ENCODE results near the gene MLANA. TPM values are rescaled to one million over a fixed set of nuclear protein-coding genes. Genes with fewer than 3 reads are reported as not detected.
"Not testable (repeated sequence)": the region's sequence is repeated elsewhere in the genome, so short reads cannot be mapped to it uniquely, and the experiment has no call there.

MLANA gene
- total and polyA plus RNA-seq, 2 donors, result not detected

DNA sequence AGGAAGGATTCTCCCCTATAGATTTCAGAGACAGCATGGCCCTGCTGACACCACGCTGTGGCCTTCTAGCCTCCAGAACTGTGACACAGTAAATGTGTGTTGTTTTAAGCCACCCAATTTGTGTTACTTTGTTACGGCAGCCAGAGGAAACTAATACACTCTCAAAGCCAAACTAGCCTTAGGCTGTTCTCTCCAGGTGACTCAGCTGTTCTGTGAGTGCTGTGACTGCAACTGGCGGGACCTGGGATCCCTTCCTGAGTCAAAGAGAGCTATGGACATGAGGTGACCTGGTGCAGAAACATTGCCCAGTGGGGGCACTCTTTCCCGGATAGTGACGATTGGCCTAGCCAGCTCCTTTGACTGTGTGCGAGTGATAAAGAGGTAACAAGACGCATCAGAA is 14.0 kb upstream of the MLANA start:
- 87% methylated on average over 7 of the region's 7 CpGs for WGBS

GRCh38 chr9:5879419-5880181 is 11.1 kb upstream of the MLANA start:
- no peaks in the 10 kb centered on the region for H3K4me1 ChIP-seq (ENCODE audit: insufficient read depth)
- DNase-seq (ENCODE audit: extremely low spot score), result no peak
- WGBS, result 72% methylated on average over 10 of the region's 10 CpGs
- H3K4me3 ChIP-seq (ENCODE audit: low read depth, low read length), result no peak overlapping the region
- H3K36me3 ChIP-seq (ENCODE audit: insufficient read depth), result no peaks in the 10 kb centered on the region
- no peak overlapping the region for H3K27ac ChIP-seq (ENCODE audit: low read depth)

More for the DNA sequence above, 14.0 kb upstream of the MLANA start:
- no peak overlapping the region for H3K27ac ChIP-seq (ENCODE audit: low read depth)
- no peaks in the 10 kb centered on the region for H3K36me3 ChIP-seq (ENCODE audit: insufficient read depth)
- DNase-seq (ENCODE audit: extremely low spot score), result no peak
- no peak overlapping the region for H3K4me3 ChIP-seq (ENCODE audit: low read depth, low read length)
- no peaks in the 10 kb centered on the region for H3K4me1 ChIP-seq (ENCODE audit: insufficient read depth)

DNA sequence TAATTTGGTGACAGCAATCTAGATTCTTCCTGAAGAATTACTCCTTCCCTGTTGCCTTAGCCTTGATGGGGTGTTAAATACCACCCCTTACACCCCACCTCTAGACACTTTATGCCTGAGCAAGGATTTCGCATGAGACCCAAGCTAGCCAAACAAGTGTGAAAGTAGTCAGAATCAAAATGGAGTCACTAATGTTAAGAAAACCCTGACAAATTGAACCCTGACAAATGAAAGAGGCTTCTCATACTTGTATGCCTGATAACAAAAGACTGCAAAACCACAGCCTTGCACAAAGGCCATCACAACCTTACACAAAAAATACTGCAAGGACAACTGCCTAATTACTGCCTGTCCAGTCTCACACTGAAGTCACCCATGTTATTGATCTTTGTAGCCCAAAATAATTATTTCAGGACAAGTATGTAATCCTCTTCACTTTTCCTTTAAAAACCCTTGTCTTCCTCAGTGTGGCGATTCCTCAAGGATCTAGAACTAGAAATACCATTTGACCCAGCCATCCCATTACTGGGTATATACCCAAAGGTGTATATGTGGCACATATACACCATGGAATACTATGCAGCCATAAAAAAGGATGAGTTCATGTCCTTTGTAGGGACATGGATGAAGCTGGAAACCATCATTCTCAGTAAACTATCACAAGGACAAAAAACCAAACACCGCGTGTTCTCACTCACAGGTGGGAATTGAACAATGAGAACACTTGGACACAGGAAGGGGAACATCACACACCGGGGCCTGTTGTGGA is 8.3 kb upstream of the MLANA start:
- WGBS, result 95% methylated on average over 5 of the region's 5 CpGs
- not testable (repeated sequence) for H3K36me3 ChIP-seq (ENCODE audit: insufficient read depth); H3K27ac ChIP-seq (ENCODE audit: low read depth); DNase-seq (ENCODE audit: extremely low spot score); H3K4me3 ChIP-seq (ENCODE audit: low read depth, low read length); H3K4me1 ChIP-seq (ENCODE audit: insufficient read depth)

DNA sequence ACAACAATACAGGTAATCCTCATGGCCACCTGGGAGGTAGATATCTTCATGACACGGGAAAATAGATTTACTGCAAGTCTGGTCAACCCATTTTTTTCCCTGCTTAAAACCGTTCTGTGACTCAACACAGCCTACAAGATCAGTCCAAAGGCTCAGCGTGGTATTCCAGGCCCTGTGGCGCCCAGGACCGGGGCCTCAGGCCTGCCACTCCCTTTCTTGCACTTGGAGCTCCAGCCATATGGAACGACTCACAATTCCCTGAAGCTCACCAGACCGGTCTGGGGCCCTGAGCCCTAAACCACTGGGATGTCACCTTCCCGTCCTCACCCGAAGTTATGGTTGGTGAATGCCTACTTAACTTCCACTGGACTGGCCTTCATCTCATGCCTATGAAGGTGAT is 6.5 kb upstream of the MLANA start:
- Histone ChIP-seq H3K36me3 (ENCODE audit: insufficient read depth) (no peaks in the 10 kb centered on the region), H3K4me3 (ENCODE audit: low read depth, low read length) (no peak overlapping the region), H3K27ac (ENCODE audit: low read depth) (no peak overlapping the region), H3K4me1 (ENCODE audit: insufficient read depth) (no peaks in the 10 kb centered on the region)
- no peak for DNase-seq (ENCODE audit: extremely low spot score)
- WGBS, result 66% methylated on average over 9 of the region's 9 CpGs

DNA sequence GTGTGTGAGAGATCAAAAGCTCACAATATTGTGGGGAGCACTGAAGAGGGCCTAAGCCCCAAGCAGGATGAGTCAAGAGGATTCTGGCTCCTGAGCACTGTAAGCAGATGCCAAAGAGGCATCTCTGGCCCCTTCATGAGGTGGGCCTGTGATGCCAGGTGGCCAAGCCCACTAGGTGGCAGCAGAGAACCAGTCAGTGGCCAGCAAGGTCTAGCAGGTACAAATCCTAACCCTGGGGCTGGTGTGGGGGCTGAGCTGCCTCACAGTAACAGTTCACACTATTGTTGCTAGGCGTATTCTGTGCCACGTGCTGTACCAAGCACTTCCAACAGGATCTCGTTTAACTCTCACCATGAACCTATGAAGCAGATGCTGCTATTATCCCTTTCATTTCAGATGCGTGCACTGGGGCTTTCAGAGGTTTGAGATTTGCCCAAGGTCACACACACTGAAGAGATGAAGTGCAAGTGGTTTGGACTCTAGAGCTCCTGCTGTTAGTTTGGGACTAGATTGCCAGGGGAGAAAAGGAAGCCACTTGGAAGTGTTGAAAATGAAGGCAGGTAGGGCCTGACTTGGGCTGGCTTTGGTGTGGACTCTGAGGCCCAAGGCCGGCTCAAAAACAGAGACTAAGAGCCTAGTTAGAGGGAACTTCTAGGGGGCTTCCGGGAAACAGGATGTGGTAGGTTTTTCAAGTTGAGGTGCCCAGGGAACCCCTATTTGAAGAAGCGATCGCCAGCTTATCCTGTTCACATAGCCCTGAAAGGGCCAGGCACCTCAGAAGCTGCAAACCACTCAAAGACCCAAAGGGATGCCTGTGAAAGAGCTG is 4.4 kb upstream of the MLANA start:
- no peak overlapping the region for H3K27ac ChIP-seq (ENCODE audit: low read depth)
- no peaks in the 10 kb centered on the region for H3K4me1 ChIP-seq (ENCODE audit: insufficient read depth)
- DNase-seq (ENCODE audit: extremely low spot score), result no peak
- 58% methylated on average over 8 of the region's 8 CpGs for WGBS
- no peak overlapping the region for H3K4me3 ChIP-seq (ENCODE audit: low read depth, low read length)
- no peaks in the 10 kb centered on the region for H3K36me3 ChIP-seq (ENCODE audit: insufficient read depth)

DNA sequence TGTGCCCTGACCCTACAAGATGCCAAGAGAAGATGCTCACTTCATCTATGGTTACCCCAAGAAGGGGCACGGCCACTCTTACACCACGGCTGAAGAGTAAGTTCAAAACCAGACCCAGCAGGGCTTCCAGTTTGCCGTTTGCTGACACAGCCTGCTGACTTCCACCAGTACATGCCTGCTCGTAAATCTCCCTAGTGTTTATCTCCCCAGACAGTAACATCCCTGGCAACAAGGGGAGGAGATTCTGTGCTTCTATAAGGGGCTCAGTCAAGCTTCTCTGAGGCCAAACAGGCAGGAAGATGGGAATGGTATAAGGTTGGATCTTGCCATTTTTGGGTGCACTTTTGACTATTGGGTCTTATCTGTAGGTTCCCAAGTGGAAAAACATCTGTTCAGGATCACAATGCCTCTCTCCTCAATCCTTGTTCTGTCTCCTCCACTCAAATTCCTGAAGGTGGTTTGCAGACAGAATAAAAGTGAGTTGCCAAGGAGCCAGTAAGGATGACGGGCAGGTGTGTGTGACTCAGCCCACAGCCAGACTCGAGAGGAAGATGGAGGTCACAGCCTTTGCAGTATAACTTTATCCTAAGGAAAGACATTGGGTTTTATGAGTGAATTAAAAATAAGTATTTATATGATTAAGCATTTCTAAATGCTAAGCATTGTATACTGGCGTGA is 1.9 kb downstream of the MLANA start:
- Histone ChIP-seq H3K4me1 (ENCODE audit: insufficient read depth) (no peaks in the 10 kb centered on the region), H3K27ac (ENCODE audit: low read depth) (no peak overlapping the region), H3K4me3 (ENCODE audit: low read depth, low read length) (no peak overlapping the region), H3K36me3 (ENCODE audit: insufficient read depth) (no peaks in the 10 kb centered on the region)
- 29% methylated on average over 7 of the region's 7 CpGs for WGBS
- DNase-seq (ENCODE audit: extremely low spot score), result no peak

GRCh38 chr9:5893134-5893505 is 2.4 kb downstream of the MLANA start:
- 46% methylated on average over 4 of the region's 4 CpGs for WGBS
- Histone ChIP-seq H3K36me3 (ENCODE audit: insufficient read depth) (no peaks in the 10 kb centered on the region), H3K27ac (ENCODE audit: low read depth) (no peak overlapping the region), H3K4me1 (ENCODE audit: insufficient read depth) (no peaks in the 10 kb centered on the region), H3K4me3 (ENCODE audit: low read depth, low read length) (no peak overlapping the region)
- no peak for DNase-seq (ENCODE audit: extremely low spot score)

DNA sequence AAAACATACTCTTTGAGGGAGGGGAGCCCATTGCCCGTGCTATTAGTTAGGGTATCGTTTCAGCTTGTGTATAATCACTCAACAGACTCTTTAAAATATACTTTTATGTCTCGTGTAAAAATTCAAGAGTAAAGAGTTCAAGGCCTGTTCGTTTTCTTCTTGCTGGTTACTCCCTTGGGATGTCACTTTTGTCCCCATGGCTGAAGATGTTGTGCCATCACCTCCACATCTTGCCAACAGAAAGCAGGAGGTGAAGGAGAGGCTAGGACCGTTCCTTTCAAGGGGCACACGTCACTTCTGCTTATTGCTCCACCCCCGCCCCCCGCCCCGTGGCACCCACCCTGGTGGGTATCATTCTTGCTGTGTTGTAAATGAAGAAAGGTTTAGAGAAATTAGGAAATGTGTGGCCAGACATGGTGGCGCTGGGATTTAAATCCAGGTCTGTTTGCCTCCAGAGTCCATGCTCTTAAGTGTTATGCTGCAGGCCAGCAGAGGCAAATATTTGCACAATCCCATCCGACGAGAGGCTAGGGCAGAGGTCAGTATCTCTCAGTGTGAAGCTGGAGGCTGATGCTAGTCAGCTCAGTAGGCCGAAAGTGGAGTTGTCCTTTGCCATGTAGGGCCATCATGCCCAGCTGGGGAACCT is 3.0 kb downstream of the MLANA start:
- H3K4me1 ChIP-seq (ENCODE audit: insufficient read depth), result no peaks in the 10 kb centered on the region
- no peak overlapping the region for H3K27ac ChIP-seq (ENCODE audit: low read depth)
- H3K36me3 ChIP-seq (ENCODE audit: insufficient read depth), result no peaks in the 10 kb centered on the region
- no peak overlapping the region for H3K4me3 ChIP-seq (ENCODE audit: low read depth, low read length)
- DNase-seq (ENCODE audit: extremely low spot score), result no peak
- WGBS, result 77% methylated on average over 13 of the region's 13 CpGs

DNA sequence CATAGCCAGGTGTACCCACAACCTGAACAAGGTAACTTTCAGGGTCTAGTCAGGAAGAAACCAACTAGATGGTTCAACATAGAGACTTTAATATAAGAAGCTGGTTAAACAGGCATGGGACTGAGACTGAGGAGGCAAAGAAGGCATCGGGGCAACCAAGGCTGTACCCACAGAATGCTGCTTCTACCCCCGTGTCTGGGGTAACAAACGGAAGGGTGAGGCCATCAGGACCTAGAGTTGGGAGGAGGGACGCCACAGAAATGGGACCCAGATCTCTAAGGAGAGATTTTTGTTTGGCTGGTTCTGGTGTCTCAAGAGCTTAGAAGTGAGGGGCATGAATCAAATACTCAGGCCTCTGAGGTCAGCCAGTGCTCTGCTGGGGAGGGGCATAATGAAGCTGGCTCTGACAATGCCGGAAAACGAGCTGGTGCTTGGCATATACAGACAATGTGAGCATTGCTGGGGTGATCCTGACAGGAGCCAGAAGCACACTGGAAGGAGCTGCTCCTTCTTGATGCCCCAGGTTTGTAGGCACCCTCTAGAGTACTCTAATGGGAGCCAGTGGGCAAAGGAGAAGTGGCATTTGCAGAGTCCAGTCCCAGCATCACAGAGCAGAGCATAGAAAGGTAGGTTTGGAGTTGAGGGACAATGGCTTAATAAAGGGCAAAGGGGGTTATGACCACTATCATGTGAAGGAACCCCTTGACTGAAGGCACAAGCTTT is 3.7 kb downstream of the MLANA start:
- Histone ChIP-seq H3K4me1 (ENCODE audit: insufficient read depth) (no peaks in the 10 kb centered on the region), H3K4me3 (ENCODE audit: low read depth, low read length) (no peak overlapping the region), H3K27ac (ENCODE audit: low read depth) (no peak overlapping the region), H3K36me3 (ENCODE audit: insufficient read depth) (no peaks in the 10 kb centered on the region)
- DNase-seq (ENCODE audit: extremely low spot score), result no peak
- WGBS, result 95% methylated on average over 6 of the region's 6 CpGs

DNA sequence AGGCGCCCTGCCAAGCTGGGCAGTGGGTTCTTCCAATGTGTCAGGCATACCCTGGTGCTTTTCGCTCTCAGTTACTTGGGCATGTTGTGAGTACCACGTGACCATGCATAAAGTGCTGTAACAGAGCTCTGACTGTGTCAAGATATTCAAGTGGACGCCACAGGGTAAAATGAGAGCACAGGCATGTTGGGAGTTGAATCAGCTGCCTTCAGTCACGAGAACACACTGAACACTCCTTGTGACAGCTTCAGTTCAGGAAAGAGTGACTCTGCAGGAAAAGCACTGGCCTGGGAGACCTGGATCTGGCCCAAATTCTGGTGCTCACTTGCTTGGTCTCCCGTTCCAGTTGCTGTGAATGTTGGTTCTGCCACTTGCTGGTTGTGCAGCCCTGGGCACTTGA is 5.1 kb downstream of the MLANA start:
- no peak for DNase-seq (ENCODE audit: extremely low spot score)
- Histone ChIP-seq H3K4me1 (ENCODE audit: insufficient read depth) (no peaks in the 10 kb centered on the region), H3K27ac (ENCODE audit: low read depth) (no peak overlapping the region), H3K4me3 (ENCODE audit: low read depth, low read length) (no peak overlapping the region), H3K36me3 (ENCODE audit: insufficient read depth) (no peaks in the 10 kb centered on the region)
- 89% methylated on average over 6 of the region's 6 CpGs for WGBS

- 97% methylated on average over 4 of the region's 4 CpGs for WGBS
- no peak for DNase-seq (ENCODE audit: extremely low spot score)
- H3K4me1 ChIP-seq (ENCODE audit: insufficient read depth), result no peaks in the 10 kb centered on the region
- no peaks in the 10 kb centered on the region for H3K36me3 ChIP-seq (ENCODE audit: insufficient read depth)
- H3K4me3 ChIP-seq (ENCODE audit: low read depth, low read length), result no peak overlapping the region
- H3K27ac ChIP-seq (ENCODE audit: low read depth), result no peak overlapping the region
These were observed 6.2 kb downstream of the MLANA start for GRCh38 chr9:5896863-5897262.

- Histone ChIP-seq H3K27ac (ENCODE audit: low read depth) (no peak overlapping the region), H3K4me1 (ENCODE audit: insufficient read depth) (no peaks in the 10 kb centered on the region), H3K4me3 (ENCODE audit: low read depth, low read length) (no peak overlapping the region), H3K36me3 (ENCODE audit: insufficient read depth) (no peaks in the 10 kb centered on the region)
- no peak for DNase-seq (ENCODE audit: extremely low spot score)
- WGBS, result 94% methylated on average over 5 of the region's 5 CpGs
These were observed 7.2 kb downstream of the MLANA start for GRCh38 chr9:5897851-5898250.

Data from urinary bladder (tissue), 4 donors.